H1 (cell line): ENCODE measurements around the gene ACTL8. TPM values are rescaled to one million over a fixed set of nuclear protein-coding genes. Genes with fewer than 3 reads are reported as not detected.

Experiments
- CTCF ChIA-PET: fragments of 300-600 bp; sonication (Branson Sonifier 250); formaldehyde crosslinking; loops from one replicate; lab custom pipeline; 2021; ENCODE audit not compliant: partially characterized antibody; lab: Charles Lee
- POLR2A ChIA-PET: fragments of 300-600 bp; sonication (Branson Sonifier 250); formaldehyde crosslinking; loops from one replicate; lab custom pipeline; 2021; ENCODE audit warnings: inconsistent platforms; ENCODE audit not compliant: partially characterized antibody; lab: Charles Lee
- DNase-seq, 2 experiments: peaks; one replicate each; pipeline versions ENCODE4 v3.0.0 to v3.0.0-alpha.2; 2010 to 2022; ENCODE audit warnings: low spot score in 2 of 2, low read depth in 1 of 2, mixed read lengths in 1 of 2
- FAIRE-seq: peaks from 2 replicates; lab custom pipeline; 2011; peaks lifted over from hg19 to GRCh38; lab: Jason Lieb, UNC
- H2AFZ ChIP-seq: 2 replicates; pipeline ENCODE4 v1.8.1; 2012; ENCODE audit warnings: low read length, inconsistent platforms
- H2AK5ac ChIP-seq: 2 replicates; pipeline ENCODE4 v1.6.1; 2013; ENCODE audit warnings: low read depth, low read length
- H2BK120ac ChIP-seq: replicated peaks from 2 replicates; pipeline ENCODE3; 2013; ENCODE audit warnings: low read depth, low read length, inconsistent platforms
- H2BK12ac ChIP-seq: 2 replicates; pipeline ENCODE4 v1.6.1; 2013; ENCODE audit warnings: low read depth, low read length
- H2BK15ac ChIP-seq: 2 replicates; pipeline ENCODE4 v1.6.1; 2013; ENCODE audit warnings: low read length
- H2BK20ac ChIP-seq: 2 replicates; pipeline ENCODE4 v1.6.1; 2013; ENCODE audit warnings: low read length
- H2BK5ac ChIP-seq: 2 replicates; pipeline ENCODE4 v1.6.1; 2013; ENCODE audit warnings: low read depth, low read length
- H3K14ac ChIP-seq: 2 replicates; pipeline ENCODE4 v1.6.1; 2013; ENCODE audit warnings: inconsistent platforms; ENCODE audit not compliant: insufficient read length
- H3K18ac ChIP-seq: 2 replicates; pipeline ENCODE4 v1.6.1; 2013; ENCODE audit warnings: low read length; ENCODE audit errors: extremely low read depth
- H3K23ac ChIP-seq: 2 replicates; pipeline ENCODE4 v1.6.1; 2013; ENCODE audit warnings: inconsistent platforms; ENCODE audit not compliant: insufficient read length
- H3K23me2 ChIP-seq: 2 replicates; pipeline ENCODE4 v1.6.1; 2013; ENCODE audit warnings: low read depth, low read length
- H3K27ac ChIP-seq: 2 replicates; pipeline ENCODE4 v1.6.1; 2011; ENCODE audit warnings: low read depth, low read length, inconsistent platforms
- H3K27me3 ChIP-seq, 4 experiments: replicated peaks in 1 of 4; 1 replicate in 1 of 4; 2 replicates in 3 of 4; pipeline versions ENCODE4 v1.6.1 to v1.8.1; 2011 to 2013; ENCODE audit warnings: low read length in 3 of 4, mild to moderate bottlenecking in 3 of 4, inconsistent platforms in 2 of 4, mixed read lengths in 2 of 4, moderate library complexity in 1 of 4; ENCODE audit not compliant: control insufficient read depth in 3 of 4, insufficient read depth in 3 of 4; ENCODE audit errors: extremely low read depth in 1 of 4
- H3K36me3 ChIP-seq, 4 experiments: 2 replicates each; pipeline versions ENCODE4 v1.6.1 to v1.8.1; 2011 to 2013; ENCODE audit warnings: mild to moderate bottlenecking in 4 of 4, low read length in 3 of 4, moderate library complexity in 2 of 4, control low read depth in 1 of 4, inconsistent platforms in 1 of 4; ENCODE audit not compliant: insufficient read depth in 4 of 4, control insufficient read depth in 2 of 4
- H3K4ac ChIP-seq: replicated peaks from 2 replicates; pipeline ENCODE3; 2013; ENCODE audit warnings: low read length, low read depth, mixed read lengths, inconsistent platforms; ENCODE audit not compliant: insufficient read length
- H3K4me1 ChIP-seq, 4 experiments: replicated peaks in 1 of 4; 1 replicate in 1 of 4; 2 replicates in 3 of 4; pipeline versions ENCODE4 v1.6.1 to v1.8.1; 2011 to 2013; ENCODE audit warnings: low read length in 3 of 4, inconsistent platforms in 2 of 4, mixed read lengths in 1 of 4; ENCODE audit not compliant: insufficient read depth in 4 of 4, control insufficient read depth in 3 of 4
- H3K4me2 ChIP-seq, 2 experiments: 2 replicates each; pipeline versions ENCODE4 v1.6.1 to v1.8.1; 2011 to 2013; ENCODE audit warnings: low read depth in 2 of 2, low read length in 2 of 2, control low read depth in 1 of 2, inconsistent platforms in 1 of 2, mild to moderate bottlenecking in 1 of 2; ENCODE audit not compliant: insufficient read depth in 1 of 2
- H3K4me3 ChIP-seq, 4 experiments: fragments of 200-600, 300-600 bp in 1 of 4; sonication (generic), shearing (Covaris generic), sonication (Bioruptor Twin) in 1 of 4; 2 replicates each; pipeline versions ENCODE4 v1.5.1 to v1.8.1; 2011 to 2016; ENCODE audit warnings: low read length in 4 of 4, low read depth in 3 of 4, control low read depth in 2 of 4, inconsistent platforms in 2 of 4, mild to moderate bottlenecking in 2 of 4, mixed read lengths in 1 of 4, moderate library complexity in 1 of 4; ENCODE audit not compliant: insufficient read depth in 2 of 4; ENCODE audit errors: extremely low read depth in 1 of 4
- H3K56ac ChIP-seq: replicated peaks from 2 replicates; pipeline ENCODE3; 2013; ENCODE audit warnings: low read depth, mild to moderate bottlenecking, mixed read lengths, low read length, inconsistent platforms; ENCODE audit not compliant: insufficient read length
- H3K79me1 ChIP-seq: 2 replicates; pipeline ENCODE4 v1.6.1; 2013; ENCODE audit warnings: low read depth, low read length, control low read depth
- H3K79me2 ChIP-seq, 2 experiments: 2 replicates each; pipeline versions ENCODE4 v1.6.1 to v1.8.1; 2012 to 2013; ENCODE audit warnings: low read length in 2 of 2, mild to moderate bottlenecking in 2 of 2, inconsistent platforms in 1 of 2; ENCODE audit not compliant: insufficient read depth in 2 of 2, control insufficient read depth in 1 of 2
- H3K9ac ChIP-seq, 4 experiments: replicated peaks in 1 of 4; 1 replicate in 1 of 4; 2 replicates in 3 of 4; pipeline versions ENCODE4 v1.6.1 to v1.8.1; 2011 to 2013; ENCODE audit warnings: low read depth in 3 of 4, low read length in 3 of 4, control low read depth in 2 of 4, mild to moderate bottlenecking in 2 of 4, moderate library complexity in 2 of 4, inconsistent platforms in 1 of 4; ENCODE audit errors: extremely low read depth in 1 of 4
- H3K9me3 ChIP-seq, 2 experiments: 2 replicates each; pipeline versions ENCODE4 v1.6.1 to v1.8.1; 2012 to 2013; ENCODE audit warnings: mild to moderate bottlenecking in 2 of 2, moderate library complexity in 2 of 2, control low read depth in 1 of 2, inconsistent platforms in 1 of 2, low read depth in 1 of 2, low read length in 1 of 2, mixed read lengths in 1 of 2; ENCODE audit not compliant: insufficient read depth in 2 of 2
- H4K20me1 ChIP-seq, 2 experiments: replicated peaks in 1 of 2; 2 replicates each; pipeline versions ENCODE3 to v1.8.1; 2011 to 2013; ENCODE audit warnings: inconsistent platforms in 2 of 2, low read length in 2 of 2, mild to moderate bottlenecking in 1 of 2; ENCODE audit not compliant: insufficient read depth in 2 of 2, control insufficient read depth in 1 of 2
- H4K5ac ChIP-seq: 2 replicates; pipeline ENCODE4 v1.6.1; 2013; ENCODE audit warnings: low read length, low read depth, mixed read lengths, inconsistent platforms; ENCODE audit not compliant: insufficient read length
- H4K8ac ChIP-seq: 2 replicates; pipeline ENCODE4 v1.8.0; 2013; ENCODE audit warnings: mild to moderate bottlenecking, moderate library complexity, low read length, inconsistent platforms; ENCODE audit not compliant: insufficient read depth; ENCODE audit errors: extremely low read depth
- H4K91ac ChIP-seq: replicated peaks from 2 replicates; pipeline ENCODE3; 2013; ENCODE audit warnings: low read length, mixed read lengths, inconsistent platforms; ENCODE audit not compliant: insufficient read length
- RAD21 ChIP-seq, 2 experiments: IDR thresholded peaks in 1 of 2; conservative IDR thresholded peaks in 1 of 2; 2 replicates each; pipeline ENCODE4 v1.6.1; 2011; ENCODE audit warnings: low read depth in 2 of 2, low read length in 2 of 2, improper control_type of control experiment in 1 of 2, inconsistent platforms in 1 of 2, mild to moderate bottlenecking in 1 of 2, moderate library complexity in 1 of 2
- RNF2 ChIP-seq: fragments of 200-900, 300-1000 bp; sonication (generic); IDR thresholded peaks from 2 replicates; pipeline ENCODE4 v1.7.1; 2016; ENCODE audit warnings: borderline replicate concordance, low read depth, mild to moderate bottlenecking, antibody characterized with exemption, low read length; ENCODE audit not compliant: poor library complexity, severe bottlenecking; ENCODE audit errors: missing control alignments
- YY1 ChIP-seq: IDR thresholded peaks from 2 replicates; pipeline ENCODE4 v1.6.1; 2011; ENCODE audit warnings: low read depth, mild to moderate bottlenecking, low read length
- WGBS, 2 experiments: shearing (Covaris generic) in 1 of 2; methylation state at CpG; one replicate each; pipeline versions ENCODE4 v1.1.6 to v1.1.7; 2013 to 2015; ENCODE audit warnings: low lambda C conversion rate in 2 of 2, mixed read lengths in 2 of 2, inconsistent platforms in 1 of 2, low coverage in 1 of 2, missing lambda C conversion rate in 1 of 2; ENCODE audit not compliant: insufficient replicate concordance in 2 of 2, insufficient coverage in 1 of 2, insufficient read length in 1 of 2; ENCODE audit errors: extremely low coverage in 1 of 2, missing lambda C conversion rate in 1 of 2; 5-methylcytosine and 5-hydroxymethylcytosine counted together
- polyA plus RNA-seq, 7 experiments: library from polyadenylated mRNA; depleted of rRNA in 3 of 7; stranded (reverse) in 5 of 7; unstranded in 2 of 7; fragments of >200 nt in 5 of 7; fragments of 200-250 nt in 2 of 7; gene quantifications; 1 replicate in 5 of 7; 2 replicates in 1 of 7; 4 replicates in 1 of 7; pipeline versions ENCODE4 v1.2.1 to v1.2.3, GENCODE V29; 2011 to 2013; ENCODE audit warnings: missing spikeins in 2 of 7, mixed read lengths in 2 of 7
- total RNA-seq: library from RNA; stranded (reverse); fragmentation: NEBNext Ultra II Directional; extraction: Animal tissue kit (Norgen Biotek cat#: 25700); gene quantifications from 2 replicates; pipeline ENCODE4 v1.2.1, GENCODE V29; 2021
- TF ChIP-seq, protein P1 (sequence below), 3 experiments: IDR thresholded peaks; 1 replicate in 2 of 3; 2 replicates in 1 of 3; pipeline versions ENCODE4 v1.5.1 to v1.6.1; 2011; ENCODE audit warnings: low read length in 3 of 3, mild to moderate bottlenecking in 3 of 3, inconsistent platforms in 2 of 3, low read depth in 1 of 3, moderate library complexity in 1 of 3; ENCODE audit not compliant: insufficient read depth in 1 of 3; ENCODE audit errors: control extremely low read depth in 1 of 3

Gene ACTL8
- total and polyA plus RNA-seq, 2 of the 8 experiments (the other 6 are each of a cell fraction or from before 2014, with no cell fraction given): 0.33 to 0.47 TPM

- no peaks in the 10 kb centered on the region for H3K79me2 ChIP-seq
- no peaks in the 10 kb centered on the region for H3K4me1 ChIP-seq
- CTCF ChIA-PET: interaction anchor here (0.6 to 3.6 kb wide), 22 partner anchors 9 to 244 kb away, joined by 3 to 20 read pairs (median 4); no protein-coding TSS in a partner anchor
- no peak overlapping the region for H2BK20ac ChIP-seq
- no peak overlapping the region for H3K14ac ChIP-seq
- H4K20me1 ChIP-seq: peaks cover 0 to 2% of the 10 kb centered on the region in 2 experiments
- H4K5ac ChIP-seq: no peak overlapping the region
- no peak overlapping the region for H3K4me2 ChIP-seq
- DNase-seq: no peak
- H3K23me2 ChIP-seq: no peaks in the 10 kb centered on the region
- H3K36me3 ChIP-seq: no peaks in the 10 kb centered on the region
- no peak for FAIRE-seq
- H3K27ac ChIP-seq: no peak overlapping the region
- no peak overlapping the region for H2BK5ac ChIP-seq
- H2BK120ac ChIP-seq: no peak overlapping the region
- no peak overlapping the region for H2AK5ac ChIP-seq
- no peak overlapping the region for H3K9ac ChIP-seq
- no peak overlapping the region for H3K18ac ChIP-seq
- POLR2A ChIA-PET: no interaction called here
- H2BK15ac ChIP-seq: no peak overlapping the region; the same call in 1 of the 2 replicates
- H4K8ac ChIP-seq: no peak overlapping the region
- no peak overlapping the region for H2AFZ ChIP-seq
- H3K23ac ChIP-seq: no peak overlapping the region
- no peak overlapping the region for H3K4ac ChIP-seq
- H3K56ac ChIP-seq: no peak overlapping the region
- H3K79me1 ChIP-seq: no peaks in the 10 kb centered on the region
- 62% methylated on average over 6 of the region's 6 CpGs; no CpG with 5 or more reads in 1 of the 2 experiments for WGBS, 2 experiments
- H3K4me3 ChIP-seq: no peak overlapping the region
- TF ChIP-seq RAD21 (IDR thresholded peaks at IDR 0.05 in 1 of 2, conservative IDR thresholded peaks at IDR 0.05 in 1 of 2; ENCODE audit: low read depth in 2 of 2, low read length in 2 of 2) (peak; percentile 27 to 54; a peak in 3 of 4 replicates), YY1 (no peak), RNF2 (no peak)
- TF ChIP-seq, protein P1, sequence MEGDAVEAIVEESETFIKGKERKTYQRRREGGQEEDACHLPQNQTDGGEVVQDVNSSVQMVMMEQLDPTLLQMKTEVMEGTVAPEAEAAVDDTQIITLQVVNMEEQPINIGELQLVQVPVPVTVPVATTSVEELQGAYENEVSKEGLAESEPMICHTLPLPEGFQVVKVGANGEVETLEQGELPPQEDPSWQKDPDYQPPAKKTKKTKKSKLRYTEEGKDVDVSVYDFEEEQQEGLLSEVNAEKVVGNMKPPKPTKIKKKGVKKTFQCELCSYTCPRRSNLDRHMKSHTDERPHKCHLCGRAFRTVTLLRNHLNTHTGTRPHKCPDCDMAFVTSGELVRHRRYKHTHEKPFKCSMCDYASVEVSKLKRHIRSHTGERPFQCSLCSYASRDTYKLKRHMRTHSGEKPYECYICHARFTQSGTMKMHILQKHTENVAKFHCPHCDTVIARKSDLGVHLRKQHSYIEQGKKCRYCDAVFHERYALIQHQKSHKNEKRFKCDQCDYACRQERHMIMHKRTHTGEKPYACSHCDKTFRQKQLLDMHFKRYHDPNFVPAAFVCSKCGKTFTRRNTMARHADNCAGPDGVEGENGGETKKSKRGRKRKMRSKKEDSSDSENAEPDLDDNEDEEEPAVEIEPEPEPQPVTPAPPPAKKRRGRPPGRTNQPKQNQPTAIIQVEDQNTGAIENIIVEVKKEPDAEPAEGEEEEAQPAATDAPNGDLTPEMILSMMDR (IDR thresholded peaks at IDR 0.05; ENCODE audit: control extremely low read depth in 1 of 3, insufficient read depth in 1 of 3, low read depth in 1 of 3, low read length in 3 of 3): peak; percentile 48 to 62 (median 49)
- H3K9me3 ChIP-seq: no peaks in the 10 kb centered on the region
- no peak overlapping the region for H4K91ac ChIP-seq
- H2BK12ac ChIP-seq: no peak overlapping the region
- H3K27me3 ChIP-seq: no peaks in the 10 kb centered on the region
Measured at GRCh38 chr1:17723684-17724083, 31.4 kb upstream of the ACTL8 start.
